C4-2B (cell line): ENCODE measurements around the gene ZNF366.

Experiments
- CTCF ChIP-seq: fragments of 450-650 bp; conservative IDR thresholded peaks from 2 replicates; pipeline ENCODE4 v1.5.1; 2017; ENCODE audit warnings: mild to moderate bottlenecking
- ZFX ChIP-seq: fragments of 450-650 bp; IDR thresholded peaks from 2 replicates; pipeline ENCODE4 v1.6.1; 2017

GRCh38 chr5:72505016-72505415, 2.2 kb downstream of the ZNF366 start:
- TF ChIP-seq CTCF, result no peak
- TF ChIP-seq ZFX, result no peak
